Adrenal gland (tissue), 12 donors: ENCODE measurements around the gene MOGAT3. TPM values are rescaled to one million over a fixed set of nuclear protein-coding genes. Genes with fewer than 3 reads are reported as not detected.

Experiments
- DNase-seq, 7 donors: peaks; one replicate each; pipeline ENCODE4 v3.0.0-alpha.2; 2019 to 2020
- H3K27ac ChIP-seq, 5 donors: fragments of 200-600 bp; sonication (generic) in 4 of 5; 1 replicate in 3 of 5; 2 replicates in 2 of 5; pipeline versions ENCODE4 v1.5.1 to v1.8.0; 2016 to 2020; ENCODE audit warnings: mild to moderate bottlenecking in 1 of 5
- H3K27me3 ChIP-seq: fragments of 200-600 bp; 2 replicates; pipeline ENCODE4 v1.8.0; 2021
- H3K36me3 ChIP-seq, 2 donors: fragments of 200-600 bp; replicated peaks in 1 of 2; 1 replicate in 1 of 2; 2 replicates in 1 of 2; pipeline versions ENCODE4 v1.5.1 to v1.8.0; 2018 to 2022
- H3K4me1 ChIP-seq, 2 donors: fragments of 200-600 bp; replicated peaks in 1 of 2; 1 replicate in 1 of 2; 2 replicates in 1 of 2; pipeline versions ENCODE4 v1.5.1 to v1.8.0; 2018 to 2021
- H3K4me3 ChIP-seq, 4 donors: fragments of 200-600 bp; sonication (generic) in 3 of 4; one replicate each; pipeline ENCODE4 v1.5.1; 2016 to 2018
- H3K9me3 ChIP-seq, 3 donors: fragments of 200-600 bp; sonication (generic) in 1 of 3; replicated peaks in 1 of 3; 1 replicate in 2 of 3; 2 replicates in 1 of 3; pipeline versions ENCODE4 v1.5.1 to v1.8.0; 2016 to 2021
- POLR2A ChIP-seq, 2 donors: fragments of 450-650 bp; IDR thresholded peaks; one replicate each; pipeline ENCODE4 v1.6.1; 2017; ENCODE audit warnings: antibody characterized with exemption in 2 of 2, mild to moderate bottlenecking in 2 of 2, moderate library complexity in 1 of 2
- WGBS, 4 donors: extraction: QIAGEN DNeasy Blood & Tissue Kit in 2 of 4; methylation state at CpG; one replicate each; pipeline versions ENCODE4 v1.1.5 to v1.1.7; 2013 to 2017; 5-methylcytosine and 5-hydroxymethylcytosine counted together
- intact Hi-C, 2 donors: fragments of 100-400 bp; cut with DNase I; formaldehyde crosslinking; loops; one replicate each; pipeline versions ENCODE4 v1.14.1 to v1.15.0; 2022 to 2023
- polyA plus RNA-seq, 3 donors: library from polyadenylated mRNA; stranded (reverse); fragments of 200-250 nt in 2 of 3; fragments of 350-450 nt in 1 of 3; fragmentation: Illumina TruSeq in 1 of 3; extraction: RNeasy Lipid Tissue Mini Kit (QIAGEN cat#74804) in 1 of 3; gene quantifications; one replicate each; pipeline ENCODE4 v1.2.3, GENCODE V29; 2013 to 2014
- total RNA-seq, 9 donors: library from RNA; depleted of rRNA in 4 of 9; stranded (reverse); fragments of >200 nt in 4 of 9; fragments of 120-200 nt in 1 of 9; fragmentation: NEBNext Ultra II Directional in 1 of 9; extraction: Animal tissue kit (Norgen Biotek cat#: 25700) in 1 of 9; gene quantifications; one replicate each; pipeline versions ENCODE4 v1.1.0 to v1.2.4, GENCODE V29; 2013 to 2023
- TF ChIP-seq, protein P1 (sequence below), 6 experiments: fragments of 450-650 bp in 4 of 6; fragments of 200-600 bp in 2 of 6; sonication (generic) in 1 of 6; IDR thresholded peaks; 1 replicate in 5 of 6; 2 replicates in 1 of 6; pipeline versions ENCODE4 v1.5.1 to v1.8.0; 2016 to 2021; ENCODE audit warnings: antibody characterized with exemption in 6 of 6, mild to moderate bottlenecking in 2 of 6, moderate library complexity in 1 of 6
- donor health status: healthy with polysubstance abuse.
- donor health status: Bipolar disorder and iron deficiency.
- donor health status: DM: yes; HTN: yes; CAD: no.
- donor health status: DM: no; HTN: no; CAD: no.
- donor health status: DM: no; HTN: no; CAD: no.
- donor health status: DM: yes; HTN: yes; CAD: no.

MOGAT3 gene
- total and polyA plus RNA-seq, 12 donors, result not detected

DNA sequence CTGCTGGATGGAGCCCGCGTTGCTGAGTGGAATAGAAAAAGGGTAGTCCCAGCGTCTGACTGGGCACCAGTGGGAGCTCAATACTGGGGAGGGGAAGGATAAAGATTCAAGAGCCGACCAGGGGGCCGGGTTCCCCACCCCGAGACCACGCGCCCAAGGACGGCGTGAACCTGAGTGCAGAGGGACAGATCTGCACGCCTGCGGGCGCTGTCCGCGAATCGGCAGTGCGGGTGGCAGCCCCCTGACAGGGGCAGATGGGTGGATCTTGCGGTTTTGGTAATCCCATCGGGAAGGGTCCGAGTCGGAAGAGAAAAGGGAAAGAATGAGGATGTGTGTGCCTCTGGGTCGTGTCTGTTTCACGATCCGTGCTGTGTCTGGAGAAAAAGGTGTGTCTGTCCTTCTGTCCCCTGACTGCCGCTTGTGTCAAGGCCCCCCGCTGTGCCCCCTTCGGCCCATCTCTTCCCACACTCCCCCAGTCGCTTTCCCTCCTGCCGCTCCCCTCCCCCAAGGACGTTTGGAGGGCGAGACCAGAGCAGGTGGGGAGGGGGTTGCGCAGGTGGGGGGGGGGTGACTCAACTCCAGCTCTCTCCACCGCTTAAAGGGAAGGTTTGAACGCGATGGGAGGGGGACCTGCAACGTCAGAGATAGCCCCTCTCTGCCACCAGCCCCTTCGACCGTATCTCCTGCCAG lies 34.7 kb downstream of the MOGAT3 start:
- Histone ChIP-seq H3K36me3 (no peaks in the 10 kb centered on the region), H3K27ac (no peak overlapping the region), H3K4me3 (peak overlapping the region in 1 of 4 donors; percentile 8), H3K4me1 (peaks cover 12 to 34% of the 10 kb centered on the region in 2 donors), H3K9me3 (no peaks in the 10 kb centered on the region), H3K27me3 (peaks cover 42% of the 10 kb centered on the region)
- no peak for DNase-seq
- intact Hi-C loops, result loop anchor here in 1 of 2 donors (10.0 kb wide), 1 partner anchor 271 kb away; the partner anchor contains the start of gene ACHE
- TF ChIP-seq POLR2A (IDR thresholded peaks at IDR 0.05), result no peak
- TF ChIP-seq, protein P1, sequence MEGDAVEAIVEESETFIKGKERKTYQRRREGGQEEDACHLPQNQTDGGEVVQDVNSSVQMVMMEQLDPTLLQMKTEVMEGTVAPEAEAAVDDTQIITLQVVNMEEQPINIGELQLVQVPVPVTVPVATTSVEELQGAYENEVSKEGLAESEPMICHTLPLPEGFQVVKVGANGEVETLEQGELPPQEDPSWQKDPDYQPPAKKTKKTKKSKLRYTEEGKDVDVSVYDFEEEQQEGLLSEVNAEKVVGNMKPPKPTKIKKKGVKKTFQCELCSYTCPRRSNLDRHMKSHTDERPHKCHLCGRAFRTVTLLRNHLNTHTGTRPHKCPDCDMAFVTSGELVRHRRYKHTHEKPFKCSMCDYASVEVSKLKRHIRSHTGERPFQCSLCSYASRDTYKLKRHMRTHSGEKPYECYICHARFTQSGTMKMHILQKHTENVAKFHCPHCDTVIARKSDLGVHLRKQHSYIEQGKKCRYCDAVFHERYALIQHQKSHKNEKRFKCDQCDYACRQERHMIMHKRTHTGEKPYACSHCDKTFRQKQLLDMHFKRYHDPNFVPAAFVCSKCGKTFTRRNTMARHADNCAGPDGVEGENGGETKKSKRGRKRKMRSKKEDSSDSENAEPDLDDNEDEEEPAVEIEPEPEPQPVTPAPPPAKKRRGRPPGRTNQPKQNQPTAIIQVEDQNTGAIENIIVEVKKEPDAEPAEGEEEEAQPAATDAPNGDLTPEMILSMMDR (IDR thresholded peaks at IDR 0.05), result no peak
- 0 to 4% (median 2%) methylated on average over 22 to 38 of the region's 38 CpGs for WGBS, 4 donors

DNA sequence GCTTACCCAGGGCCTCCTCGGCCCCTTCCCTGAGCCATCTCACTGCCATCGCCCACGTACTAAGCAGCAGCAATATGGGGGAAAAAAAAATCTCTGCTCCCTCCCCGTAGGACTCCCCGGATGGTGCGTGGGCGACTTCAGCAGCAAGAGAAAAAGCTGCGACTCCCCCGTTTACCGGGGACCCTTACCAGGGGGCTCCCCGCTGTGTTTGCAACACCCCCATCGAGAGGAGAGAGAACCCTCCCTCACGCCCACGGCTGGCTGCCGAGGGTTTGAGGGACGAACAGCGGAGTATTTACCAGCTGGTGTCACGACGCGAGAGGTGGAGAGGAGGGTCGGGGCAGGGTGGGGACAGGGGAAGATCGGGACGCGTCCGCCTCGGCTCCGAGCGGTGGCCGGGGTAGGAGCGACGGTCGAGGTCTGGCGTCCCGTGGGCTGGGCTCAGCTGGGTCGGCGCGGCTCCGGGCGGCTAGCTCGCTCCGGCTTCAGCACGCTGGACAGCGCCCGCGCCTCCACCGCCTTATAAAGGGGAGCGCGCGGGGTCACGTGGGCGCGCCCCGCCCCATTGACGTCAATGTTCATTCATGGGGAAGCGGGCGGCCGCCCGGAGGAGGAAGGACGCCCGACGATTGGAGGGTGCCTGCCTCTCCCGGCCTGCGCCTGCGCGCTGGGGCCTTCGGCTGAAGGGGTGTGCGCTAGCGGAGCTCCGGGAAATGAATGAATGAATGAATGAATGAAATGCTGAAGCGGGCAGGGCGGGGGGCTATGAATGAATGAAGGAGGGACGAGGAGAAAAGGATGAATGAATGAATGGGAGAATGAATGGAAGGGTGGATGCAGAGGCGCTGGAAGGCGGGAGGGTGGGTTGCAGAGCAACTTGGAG lies 35.5 kb downstream of the MOGAT3 start, which contains the start of gene VGF:
VGF (minus strand) TSS at position 495 of the 883 bp plus-strand sequence. CDS start 726 bp downstream, outside the sequence.
- H3K4me1 ChIP-seq, result peaks cover 12 to 34% of the 10 kb centered on the region in 2 donors
- H3K4me3 ChIP-seq, result peak within 1 kb of the TSS in 1 of 4 donors; percentile 8
- TF ChIP-seq, protein P1 (IDR thresholded peaks at IDR 0.05), result no peak
- TF ChIP-seq POLR2A (IDR thresholded peaks at IDR 0.05), result peak in 1 of 2 donors; percentile 16
- H3K36me3 ChIP-seq, result no peaks in the 10 kb centered on the region
- H3K9me3 ChIP-seq, result no peaks in the 10 kb centered on the region
- intact Hi-C loops, result loop anchor here in 1 of 2 donors (10.0 kb wide), 1 partner anchor 271 kb away; the partner anchor contains the start of gene ACHE
- WGBS, 4 donors, result 1 to 6% (median 3%) methylated on average over 35 to 74 of the region's 74 CpGs
- no peak within 1 kb of the TSS for H3K27ac ChIP-seq
- peaks cover 34% of the 10 kb centered on the region for H3K27me3 ChIP-seq
- peak; percentile 91 to 96 (median 92) for DNase-seq

DNA sequence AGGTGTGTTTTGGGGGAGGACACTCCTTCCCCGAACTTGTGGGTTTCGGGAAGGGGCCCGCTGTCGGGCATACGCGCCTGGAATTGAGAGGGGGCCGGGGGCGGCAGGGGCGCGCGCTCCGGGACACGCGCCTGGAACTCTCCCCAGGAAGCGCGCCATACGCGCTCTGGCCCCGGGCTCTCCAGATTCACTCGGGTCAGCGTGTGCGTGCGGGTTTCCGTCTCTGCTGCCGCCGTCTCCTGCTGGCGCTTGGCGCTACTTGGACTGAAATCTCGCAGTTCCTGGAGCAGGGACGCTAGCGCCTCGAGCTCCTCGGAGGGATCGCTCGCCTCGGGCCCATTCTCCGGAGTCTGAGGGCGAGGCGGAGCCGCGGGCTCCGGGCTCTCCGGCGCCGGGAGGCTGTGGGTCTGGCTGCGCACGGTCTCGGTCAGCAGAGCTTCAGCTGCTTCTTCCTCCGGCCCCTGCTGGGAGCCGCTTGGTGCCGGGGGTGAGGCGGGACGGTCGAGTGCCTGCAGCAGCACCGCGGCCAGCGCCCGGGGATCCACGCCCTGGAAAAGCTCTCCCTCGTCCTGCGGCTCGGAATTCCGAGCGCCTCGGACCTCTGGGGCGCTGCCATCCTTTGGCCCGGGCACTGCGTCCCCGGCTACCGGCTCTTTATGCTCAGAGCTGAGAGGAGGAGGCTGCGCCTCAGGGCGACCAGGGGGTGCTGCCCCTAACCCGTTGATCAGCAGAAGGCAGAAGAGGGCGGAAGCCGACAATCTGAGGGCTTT lies 36.6 kb downstream of the MOGAT3 start:
- TF ChIP-seq, protein P1 (IDR thresholded peaks at IDR 0.05), result no peak
- no peak for TF ChIP-seq POLR2A (IDR thresholded peaks at IDR 0.05)
- DNase-seq, result peak in 4 of 7 donors; percentile 44 to 59 (median 52)
- no peaks in the 10 kb centered on the region for H3K9me3 ChIP-seq
- H3K27ac ChIP-seq, result no peak overlapping the region
- peaks cover 12 to 31% of the 10 kb centered on the region in 2 donors for H3K4me1 ChIP-seq
- H3K27me3 ChIP-seq, result peaks cover 23% of the 10 kb centered on the region
- WGBS, 4 donors, result 1 to 7% (median 4%) methylated on average over 2 to 75 of the region's 75 CpGs
- intact Hi-C loops, result loop anchor here in 1 of 2 donors (10.0 kb wide), 1 partner anchor 269 kb away; the partner anchor contains the start of gene ACHE
- H3K36me3 ChIP-seq, result peaks cover 0 to 1% of the 10 kb centered on the region in 2 donors
- H3K4me3 ChIP-seq, result no peak overlapping the region
